ENCODE data around the gene CCDC43.
"Not testable (repeated sequence)": the region's sequence is repeated elsewhere in the genome, so short reads cannot be mapped to it uniquely, and the experiment has no call there.

Gene CCDC43

DNA sequence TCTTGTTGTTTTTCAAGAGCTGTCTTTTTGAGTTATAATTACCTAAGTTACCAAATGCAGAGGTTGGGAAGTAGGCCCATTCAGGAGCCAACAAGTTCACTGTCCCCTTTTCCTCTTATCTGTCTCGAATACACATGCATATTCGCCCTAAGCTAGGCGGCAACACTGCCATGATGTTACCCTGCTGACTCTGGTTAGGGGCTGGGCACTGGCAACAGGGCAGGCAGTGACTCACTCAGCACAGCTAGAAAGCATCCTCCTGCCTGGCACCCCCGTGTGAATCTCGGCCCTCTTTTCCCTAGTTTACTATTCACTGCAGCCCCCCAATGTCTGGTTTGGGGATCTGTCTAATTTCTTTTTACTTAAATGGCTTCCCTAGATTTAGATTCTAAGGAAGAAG lies 32.7 kb upstream of the CCDC43 start:
- Mint-ChIP-seq H3K4me1 (no peaks in the 10 kb centered on the region), H3K36me3 (ENCODE audit: low read depth) (peaks cover 65% of the 10 kb centered on the region), H3K4me3 (no peak overlapping the region), H3K9me3 (peaks cover 5% of the 10 kb centered on the region), H3K27me3 (ENCODE audit: low read depth, poor library complexity) (no peaks in the 10 kb centered on the region), H3K27ac (no peak overlapping the region)
- TF ChIP-seq CTCF (IDR thresholded peaks at IDR 0.05), result no peak
- no peak for DNase-seq

DNA sequence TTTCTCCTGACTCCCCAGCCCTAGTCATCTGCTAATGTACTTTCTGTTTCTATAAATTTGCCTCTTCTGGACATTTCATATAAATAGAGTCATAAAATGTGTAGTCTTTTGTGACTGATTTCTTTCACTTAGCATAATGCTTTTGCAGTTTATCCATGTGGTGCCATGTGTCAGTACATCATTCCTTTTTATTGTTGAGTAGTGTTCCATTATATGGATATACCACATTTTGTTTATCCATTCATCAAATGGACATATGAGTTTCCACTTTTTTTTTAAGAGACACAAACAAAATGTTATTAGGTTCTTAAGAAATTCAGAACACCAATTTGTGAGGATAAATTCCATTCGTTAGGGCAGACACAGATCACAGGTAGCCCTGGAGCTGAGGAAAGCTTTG lies 29.9 kb upstream of the CCDC43 start:
- H3K4me3 Mint-ChIP-seq, result no peak overlapping the region
- peaks cover 81% of the 10 kb centered on the region for H3K36me3 Mint-ChIP-seq (ENCODE audit: low read depth)
- no peaks in the 10 kb centered on the region for H3K4me1 Mint-ChIP-seq
- no peaks in the 10 kb centered on the region for H3K27me3 Mint-ChIP-seq (ENCODE audit: low read depth, poor library complexity)
- DNase-seq, result no peak
- no peak for TF ChIP-seq CTCF (IDR thresholded peaks at IDR 0.05)
- H3K27ac Mint-ChIP-seq, result no peak overlapping the region
- peaks cover 5% of the 10 kb centered on the region for H3K9me3 Mint-ChIP-seq

- Mint-ChIP-seq H3K9me3 (no peaks in the 10 kb centered on the region), H3K36me3 (ENCODE audit: low read depth) (peaks cover 8% of the 10 kb centered on the region), H3K27me3 (ENCODE audit: low read depth, poor library complexity) (peaks cover 19% of the 10 kb centered on the region), H3K27ac (no peak within 1 kb of the TSS), H3K4me3 (no peak within 1 kb of the TSS), H3K4me1 (no peaks in the 10 kb centered on the region)
- peak; percentile 82 for DNase-seq
- no peak for TF ChIP-seq CTCF (IDR thresholded peaks at IDR 0.05)
Observed at GRCh38 chr17:44708401-44709263, 19.1 kb upstream of the CCDC43 start, which contains the start of gene DBF4B. Gene DBF4B, plus strand, starts transcription at chr17:44708665. Its CDS starts 156 bp downstream, at chr17:44708821.

DNA sequence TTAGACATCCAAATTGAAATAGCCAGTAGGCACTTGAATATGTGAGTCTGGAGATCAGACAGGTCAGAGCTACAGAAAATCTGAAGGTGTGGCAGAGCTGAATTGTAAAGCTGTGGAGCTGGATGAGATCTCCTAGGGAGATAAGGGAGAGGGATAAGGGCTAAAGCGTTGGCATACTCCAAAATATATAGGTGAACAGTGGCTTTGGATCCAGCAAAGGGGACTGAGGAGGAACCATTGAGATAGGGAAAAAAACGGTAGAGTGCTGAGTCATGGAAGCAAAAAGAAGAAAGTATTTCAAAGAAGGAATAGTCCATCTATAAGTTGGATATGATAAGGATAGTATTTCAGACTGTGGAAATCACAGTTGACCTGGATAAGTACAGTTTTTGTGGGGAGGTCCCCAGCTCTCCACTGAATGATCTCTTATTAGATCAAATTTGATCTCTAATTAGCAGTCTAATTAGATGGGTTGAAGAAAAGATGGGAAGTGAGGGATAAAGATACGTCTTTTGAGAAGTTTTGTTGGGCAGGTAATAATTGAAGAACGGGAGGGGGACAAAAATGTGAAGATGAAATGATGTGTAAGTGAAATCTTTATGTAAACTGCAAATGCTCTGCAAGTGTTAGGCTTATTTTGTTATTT lies 18.3 kb upstream of the CCDC43 start:
- Mint-ChIP-seq H3K27ac (no peak overlapping the region), H3K27me3 (ENCODE audit: low read depth, poor library complexity) (peaks cover 19% of the 10 kb centered on the region), H3K9me3 (no peaks in the 10 kb centered on the region), H3K4me1 (no peaks in the 10 kb centered on the region), H3K4me3 (no peak overlapping the region), H3K36me3 (ENCODE audit: low read depth) (peaks cover 5% of the 10 kb centered on the region)
- no peak for TF ChIP-seq CTCF (IDR thresholded peaks at IDR 0.05)
- no peak for DNase-seq

DNA sequence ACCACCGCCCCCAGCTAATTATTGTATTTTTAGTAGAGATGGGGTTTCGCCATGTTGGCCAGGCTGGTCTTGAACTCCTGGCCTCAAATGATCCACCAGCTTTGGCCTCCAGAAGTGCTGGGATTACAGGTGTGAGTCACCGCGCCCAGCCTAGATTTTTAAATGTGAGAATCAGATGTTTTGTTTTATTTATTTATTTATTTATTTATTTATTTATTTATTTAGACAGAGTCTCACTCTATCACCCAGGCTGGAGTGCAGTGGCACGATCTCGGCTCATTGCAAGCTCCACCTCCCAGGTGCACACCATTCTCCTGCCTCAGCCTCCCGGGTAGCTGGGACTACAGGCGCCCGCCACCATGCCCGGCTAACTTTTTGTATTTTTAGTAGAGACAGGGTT lies 10.7 kb upstream of the CCDC43 start:
- not testable (repeated sequence) for DNase-seq; H3K27ac Mint-ChIP-seq; H3K36me3 Mint-ChIP-seq (ENCODE audit: low read depth); H3K4me3 Mint-ChIP-seq; H3K9me3 Mint-ChIP-seq; H3K4me1 Mint-ChIP-seq
- peaks cover 33% of the 10 kb centered on the region for H3K27me3 Mint-ChIP-seq (ENCODE audit: low read depth, poor library complexity)

DNA sequence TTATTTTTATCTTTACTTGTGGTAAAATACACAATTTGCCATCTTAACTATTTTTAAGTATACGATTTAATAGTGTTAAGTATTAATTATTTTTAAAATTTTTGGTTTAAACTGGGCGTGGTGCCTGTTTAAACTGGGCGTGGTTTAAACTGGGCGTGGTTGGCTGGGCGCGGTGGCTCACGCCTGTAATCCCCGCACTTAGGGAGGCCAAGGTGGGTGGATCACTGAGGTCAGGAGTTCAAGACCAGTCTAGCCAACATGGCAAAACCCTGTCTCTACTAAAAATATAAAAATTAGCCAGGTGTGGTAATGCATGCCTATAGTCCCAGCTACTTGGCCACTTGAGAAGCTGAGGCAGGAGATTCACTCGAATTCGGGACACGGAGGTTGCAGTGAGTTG lies 4.0 kb upstream of the CCDC43 start:
- Mint-ChIP-seq H3K36me3 (ENCODE audit: low read depth) (no peaks in the 10 kb centered on the region), H3K4me1 (peaks cover 18% of the 10 kb centered on the region), H3K27me3 (ENCODE audit: low read depth, poor library complexity) (peaks cover 19% of the 10 kb centered on the region), H3K27ac (no peak overlapping the region), H3K4me3 (no peak overlapping the region), H3K9me3 (no peaks in the 10 kb centered on the region)
- no peak for DNase-seq
- no peak for TF ChIP-seq CTCF (IDR thresholded peaks at IDR 0.05)

DNA sequence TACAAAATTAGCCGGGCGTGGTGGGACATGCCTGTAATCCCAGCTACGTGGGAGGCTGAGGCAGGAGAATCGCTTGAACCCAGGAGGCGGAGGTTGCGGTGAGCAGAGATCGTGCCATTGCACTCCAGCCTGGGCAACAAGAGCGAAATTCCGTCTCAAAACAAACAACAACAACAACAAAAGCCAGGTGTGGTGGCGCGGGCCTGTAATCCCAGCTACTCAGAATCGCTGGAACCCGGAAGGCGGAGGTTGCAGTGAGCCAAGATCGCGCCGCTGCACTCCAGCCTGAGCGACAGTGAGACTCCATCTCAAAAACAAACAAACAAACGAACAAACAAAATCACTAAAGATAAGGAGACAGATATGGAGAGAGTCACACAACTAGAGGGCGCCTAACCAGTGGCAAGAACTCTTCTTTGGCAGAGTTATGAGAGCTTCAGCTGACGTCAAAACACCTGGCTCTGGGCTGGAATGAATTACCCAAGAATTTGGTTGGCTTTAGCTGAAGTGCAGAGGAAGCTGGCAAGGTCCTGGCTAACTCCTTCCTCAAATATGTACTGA lies 1.2 kb upstream of the CCDC43 start:
- H3K36me3 Mint-ChIP-seq (ENCODE audit: low read depth); H3K27ac Mint-ChIP-seq; H3K9me3 Mint-ChIP-seq; DNase-seq: not testable (repeated sequence)
- H3K4me3 Mint-ChIP-seq, result peak overlapping the region; percentile 96
- H3K4me1 Mint-ChIP-seq, result peaks cover 21% of the 10 kb centered on the region
- H3K27me3 Mint-ChIP-seq (ENCODE audit: low read depth, poor library complexity), result peaks cover 19% of the 10 kb centered on the region

Measured in nephron progenitor cell (in vitro differentiated cells).